HG02973 (cell line): Measurements from ENCODE around the gene ST6GAL1.
"Not testable (repeated sequence)": the region's sequence is repeated elsewhere in the genome, so short reads cannot be mapped to it uniquely, and the experiment has no call there.

Source experiments
- ATAC-seq: cut with Tn5 transposase; IDR thresholded peaks from one replicate; pipeline ENCODE4 v1.9.1; 2021; ENCODE audit warnings: moderate library complexity; ENCODE audit not compliant: unreplicated experiment

The ST6GAL1 gene

GRCh38 chr3:186939536-186939935 lies 9.2 kb downstream of the ST6GAL1 start:
- no peak for ATAC-seq

DNA sequence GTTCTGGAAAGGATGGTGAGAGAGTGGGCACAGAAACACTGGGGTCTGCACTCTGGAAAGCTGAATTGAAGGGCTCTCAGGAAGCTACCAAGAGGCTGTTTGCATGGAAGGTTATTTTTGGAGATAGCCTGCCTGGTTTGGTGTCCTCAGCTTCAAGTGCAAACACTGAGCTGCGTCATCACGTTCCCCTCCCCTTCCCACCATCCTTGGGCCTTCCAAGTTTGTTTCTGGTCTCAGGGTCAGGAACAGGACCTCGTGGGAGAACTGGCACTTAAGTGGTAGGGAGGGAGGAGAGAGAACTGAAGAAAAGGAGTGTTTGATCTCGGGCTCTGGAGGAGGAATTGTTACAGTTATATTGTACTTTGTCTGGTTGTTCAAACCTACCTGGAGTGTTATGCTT lies 10.6 kb downstream of the ST6GAL1 start:
- ATAC-seq, result no peak

- ATAC-seq, result no peak
Measured at GRCh38 chr3:186942168-186942567, 11.8 kb downstream of the ST6GAL1 start.

GRCh38 chr3:186945255-186945823 lies 15.0 kb downstream of the ST6GAL1 start:
- no peak for ATAC-seq

GRCh38 chr3:186946756-186947375 lies 16.5 kb downstream of the ST6GAL1 start:
- ATAC-seq, result no peak

DNA sequence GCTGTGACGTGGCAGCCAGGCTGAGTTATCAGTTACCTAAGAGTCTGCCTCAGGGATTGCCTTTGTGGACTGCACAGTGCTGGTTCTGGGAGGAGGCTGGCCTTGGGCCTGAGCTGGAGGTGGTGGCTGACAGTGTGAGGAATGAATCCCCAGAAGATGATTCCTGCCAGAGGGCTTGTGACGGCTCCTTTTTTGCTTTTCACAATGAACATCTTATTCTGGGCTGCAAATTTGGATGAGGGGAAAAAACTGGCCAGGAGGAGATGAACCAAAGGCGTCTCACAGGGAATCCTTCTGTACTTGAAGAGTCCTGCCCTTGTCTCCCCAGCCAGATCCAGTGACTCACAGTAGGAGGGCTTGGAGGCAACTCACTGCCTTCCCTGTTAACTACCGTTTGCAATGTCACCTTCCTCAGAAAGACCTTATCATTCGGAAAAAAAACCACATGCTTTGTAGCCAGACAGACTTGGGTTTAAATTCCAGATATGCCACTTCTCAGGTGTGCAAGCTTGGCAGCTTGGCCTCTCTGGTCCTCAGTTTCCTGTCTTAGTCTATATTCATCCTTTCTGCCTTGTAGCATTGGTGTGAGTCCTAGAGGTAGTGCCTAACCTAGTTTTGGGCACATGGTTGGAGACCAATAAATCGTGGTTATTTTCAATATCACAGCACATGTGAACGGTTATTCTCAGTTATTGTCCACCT lies 19.1 kb downstream of the ST6GAL1 start:
- no peak for ATAC-seq

DNA sequence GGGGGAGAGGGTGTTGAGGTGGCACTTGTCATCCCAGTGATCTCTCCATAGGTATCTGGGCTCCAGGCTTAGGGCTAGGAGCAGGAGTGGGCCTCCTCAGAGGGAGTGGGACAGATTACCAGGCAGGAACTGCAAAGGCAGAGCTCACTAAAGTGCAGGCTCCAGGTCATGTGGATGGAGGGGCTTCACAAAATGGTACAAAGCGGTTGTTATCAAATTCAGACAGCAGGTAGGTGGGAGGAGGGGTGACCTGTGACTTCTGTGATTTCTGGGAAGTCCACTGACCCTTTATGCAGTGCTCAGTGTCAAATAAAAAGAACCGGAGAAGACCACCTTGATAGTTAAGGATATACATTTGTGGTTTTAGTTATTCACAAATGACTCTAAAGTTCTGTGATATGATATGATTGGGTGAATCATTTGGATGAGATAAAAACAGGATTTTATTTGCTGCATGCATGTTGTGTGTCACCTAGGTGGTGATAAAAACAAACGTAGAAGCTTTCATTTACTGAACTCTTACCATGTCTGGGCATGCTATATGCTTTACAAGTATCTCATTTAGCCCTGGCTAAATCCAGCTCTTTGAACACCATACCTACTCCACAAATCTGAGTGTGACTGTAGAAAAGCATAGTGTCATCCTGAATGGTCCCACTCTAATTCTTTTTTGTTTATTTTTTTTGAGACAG lies 20.2 kb downstream of the ST6GAL1 start:
- ATAC-seq, result no peak

GRCh38 chr3:186951640-186952552 lies 21.6 kb downstream of the ST6GAL1 start:
- no peak for ATAC-seq

- ATAC-seq, result no peak
Measured at GRCh38 chr3:186953011-186953487, 22.7 kb downstream of the ST6GAL1 start.

GRCh38 chr3:186953992-186954699 lies 23.8 kb downstream of the ST6GAL1 start:
- ATAC-seq, result not testable (repeated sequence)

DNA sequence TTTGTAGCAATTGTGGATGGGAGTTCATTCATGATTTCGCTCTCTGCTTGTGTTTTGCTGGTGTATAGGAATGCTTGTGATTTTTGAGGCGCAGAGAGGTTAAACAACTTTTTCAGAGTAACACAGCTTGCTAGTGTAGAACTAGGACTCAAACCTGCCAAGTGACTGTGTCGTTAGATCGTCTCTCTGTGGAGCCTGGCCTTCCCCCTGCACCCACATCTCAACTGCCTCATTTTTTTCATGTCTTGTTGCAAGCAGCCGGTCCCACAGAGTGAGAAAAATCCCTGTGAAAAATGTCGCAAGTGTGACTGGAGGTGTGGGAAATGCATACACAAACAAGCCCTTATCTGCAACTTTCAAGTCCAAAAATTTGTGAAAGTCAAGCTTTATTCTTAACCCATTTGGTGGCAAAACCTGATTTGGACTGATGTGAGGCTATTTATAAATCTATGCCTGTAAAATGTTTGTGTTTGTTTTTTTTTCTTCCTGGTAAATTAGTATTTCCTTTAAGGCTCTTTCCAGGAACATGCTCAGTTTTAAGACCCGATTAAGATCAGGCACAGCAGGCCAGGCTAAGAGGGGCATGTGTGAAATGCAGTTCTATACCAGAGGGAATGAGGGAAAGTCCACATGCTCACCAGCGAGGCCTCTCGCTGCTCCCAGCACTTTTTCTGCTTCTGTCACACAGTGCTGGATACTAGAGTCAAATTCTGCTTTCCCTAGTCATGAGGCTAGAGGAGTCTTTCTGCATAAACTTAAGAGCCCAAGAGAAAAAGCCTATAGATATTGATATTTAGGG lies 25.8 kb downstream of the ST6GAL1 start:
- ATAC-seq, result no peak

GRCh38 chr3:186959029-186959624 lies 28.8 kb downstream of the ST6GAL1 start:
- ATAC-seq, result no peak

GRCh38 chr3:186960347-186960746 lies 30.0 kb downstream of the ST6GAL1 start:
- no peak for ATAC-seq

DNA sequence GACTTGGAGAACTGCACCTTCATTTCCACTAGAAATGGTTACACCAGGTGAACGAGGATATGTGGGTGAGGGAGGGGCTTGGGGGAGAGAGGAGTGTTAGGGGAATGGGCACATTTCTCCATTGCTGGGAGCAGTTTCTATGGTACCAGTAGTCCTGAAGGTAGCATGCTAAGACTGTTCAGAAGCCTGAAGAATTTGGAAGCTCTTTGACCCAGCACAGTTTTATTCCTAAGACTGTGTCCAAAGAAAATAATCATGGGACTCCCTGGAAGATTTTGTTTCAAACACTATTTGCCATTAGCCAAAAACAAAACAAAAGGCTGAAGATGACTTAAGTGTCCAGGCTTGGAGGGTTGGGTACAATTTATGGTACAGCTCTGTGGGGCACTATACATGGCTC lies 32.1 kb downstream of the ST6GAL1 start:
- ATAC-seq, result no peak

GRCh38 chr3:186963636-186964035 lies 33.3 kb downstream of the ST6GAL1 start:
- ATAC-seq, result no peak

DNA sequence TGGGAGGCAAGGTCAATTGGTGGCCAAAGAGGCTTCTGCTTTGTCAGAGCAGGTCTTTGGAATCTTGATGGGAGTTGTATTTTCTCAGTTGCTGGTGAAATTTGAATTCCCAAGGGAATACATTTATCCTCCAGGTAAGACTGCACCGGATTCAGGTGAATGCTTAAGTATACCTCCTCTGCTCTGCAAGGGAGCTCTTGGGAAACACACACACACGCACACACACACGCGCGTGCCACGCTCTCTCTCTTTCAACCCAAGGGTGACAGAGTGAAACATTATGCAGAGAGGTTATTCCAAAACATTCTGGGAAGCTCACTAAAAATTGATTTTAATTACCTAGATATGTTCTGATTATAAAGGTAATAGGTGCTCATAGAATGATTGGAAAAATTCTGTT lies 33.7 kb downstream of the ST6GAL1 start:
- no peak for ATAC-seq

- no peak for ATAC-seq
Measured at GRCh38 chr3:186964616-186965015, 34.3 kb downstream of the ST6GAL1 start.

GRCh38 chr3:186965141-186965879 lies 35.0 kb downstream of the ST6GAL1 start:
- peak; percentile 52 for ATAC-seq
